UCSD-AML1 (cell line): Measurements from ENCODE around the gene STK35.

Experiments
- DNase-seq: peaks from one replicate; lab custom pipeline; 2025; ENCODE audit not compliant: unreplicated experiment; lab: John Stamatoyannopoulos, UW

The STK35 gene

GRCh38 chr20:2133318-2134183 lies 31.9 kb downstream of the STK35 start:
- DNase-seq: no peak

DNA sequence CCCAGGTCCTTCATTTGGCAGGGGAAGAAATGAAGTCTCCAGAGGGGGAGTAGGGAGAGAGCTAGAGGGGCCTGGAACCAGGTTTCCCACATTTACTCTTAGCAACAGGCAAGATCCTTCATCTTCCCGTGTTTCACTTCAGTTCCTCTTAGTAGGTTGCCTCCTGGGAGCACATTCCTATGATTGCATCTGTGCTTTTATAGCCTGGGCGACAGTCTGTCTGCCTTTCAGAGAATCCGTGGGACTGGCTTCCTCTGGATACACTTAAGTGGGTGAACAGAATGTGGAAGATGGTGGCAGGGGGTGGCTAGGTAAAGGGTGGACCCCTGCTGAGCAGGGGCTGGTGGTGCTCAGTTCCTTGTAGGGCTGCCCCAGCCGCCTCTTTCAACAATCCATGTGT lies 33.4 kb downstream of the STK35 start:
- DNase-seq: no peak

GRCh38 chr20:2136275-2136674 lies 34.6 kb downstream of the STK35 start:
- DNase-seq: no peak

- no peak for DNase-seq
These were observed 36.0 kb downstream of the STK35 start for GRCh38 chr20:2137552-2138201.

DNA sequence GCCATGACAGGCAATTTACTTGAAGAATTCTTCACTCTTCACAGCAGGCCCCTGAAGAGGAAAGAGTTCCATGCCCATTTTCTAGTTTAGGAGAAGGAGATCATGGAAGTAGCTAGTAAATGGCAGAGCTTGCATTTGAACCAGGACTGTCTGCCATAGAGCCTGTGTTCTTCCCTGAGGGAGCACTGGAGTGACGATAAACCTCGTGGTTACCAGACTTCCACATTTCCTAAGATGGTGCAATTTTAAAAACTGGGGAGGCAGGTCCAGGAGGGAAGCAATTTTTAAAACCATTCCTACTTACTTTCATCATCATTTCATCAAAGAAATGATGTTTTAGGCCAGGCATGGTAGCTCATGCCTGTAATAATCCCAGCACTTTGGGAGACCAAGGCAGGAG lies 36.8 kb downstream of the STK35 start:
- no peak for DNase-seq

DNA sequence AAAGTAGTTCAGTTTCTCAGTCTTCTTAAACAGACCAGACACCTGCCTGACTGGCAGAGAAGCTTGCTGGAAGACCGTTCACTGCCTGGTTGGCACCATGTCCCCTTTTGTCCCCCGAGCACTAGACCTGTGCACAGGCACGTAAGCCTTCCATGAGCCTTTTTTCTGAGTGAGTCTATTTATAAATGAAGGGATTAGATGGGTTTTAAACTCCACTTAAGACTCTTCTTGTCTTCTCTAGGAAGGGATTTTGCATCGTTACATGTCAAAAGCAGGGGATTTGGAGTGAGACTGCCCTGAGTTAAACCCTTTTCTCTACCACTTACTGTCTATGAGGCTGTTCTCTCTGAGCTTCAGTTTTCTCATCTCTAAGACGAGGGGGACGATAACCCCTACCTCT lies 37.6 kb downstream of the STK35 start:
- DNase-seq: no peak

GRCh38 chr20:2139736-2140135 lies 38.1 kb downstream of the STK35 start:
- DNase-seq: no peak

- no peak for DNase-seq
These were observed 38.9 kb downstream of the STK35 start for GRCh38 chr20:2140561-2140960.

- no peak for DNase-seq
These were observed 40.3 kb downstream of the STK35 start for GRCh38 chr20:2141600-2142575.

DNA sequence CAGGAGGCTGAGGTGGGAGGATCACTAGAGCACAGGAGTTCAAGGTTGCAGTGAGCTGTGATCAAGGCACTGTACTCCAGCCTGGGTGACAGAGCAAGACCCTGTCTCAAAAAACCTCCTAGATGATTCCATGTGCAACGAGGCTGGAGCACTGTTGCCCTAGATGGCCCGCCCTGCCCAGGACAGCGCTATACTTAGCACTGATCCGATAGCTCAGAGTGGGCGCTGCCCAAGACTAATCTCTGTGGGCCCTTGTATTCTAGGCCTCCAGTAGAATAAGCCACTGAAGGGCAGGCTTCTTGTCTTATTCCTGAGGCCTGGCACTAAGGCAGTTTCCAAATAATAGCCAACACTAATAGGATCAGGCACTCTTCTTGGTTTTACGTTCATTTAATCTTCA lies 41.0 kb downstream of the STK35 start:
- DNase-seq: no peak

- no peak for DNase-seq
These were observed 42.0 kb downstream of the STK35 start for GRCh38 chr20:2143594-2143993.

DNA sequence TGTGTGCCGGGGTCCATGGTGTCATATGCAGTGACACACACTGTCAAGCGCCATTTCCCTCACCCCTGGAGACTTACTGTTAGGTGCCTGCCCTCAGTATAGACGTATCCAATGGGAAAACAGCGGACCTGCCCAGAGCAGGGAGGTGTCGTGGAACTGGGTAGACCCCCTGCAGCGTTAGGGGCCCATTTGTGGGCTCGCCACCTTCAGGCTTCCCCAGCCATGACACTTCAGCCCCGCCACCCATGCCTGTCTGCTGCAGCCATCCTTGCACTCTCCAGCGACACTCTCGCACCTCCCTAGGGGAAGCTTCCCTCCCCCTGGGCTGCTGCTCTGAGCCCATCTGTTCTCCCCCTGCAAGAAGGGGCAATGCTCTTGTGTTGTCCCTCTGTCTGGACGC lies 43.2 kb downstream of the STK35 start:
- no peak for DNase-seq

GRCh38 chr20:2145376-2145775 lies 43.7 kb downstream of the STK35 start:
- DNase-seq: no peak

DNA sequence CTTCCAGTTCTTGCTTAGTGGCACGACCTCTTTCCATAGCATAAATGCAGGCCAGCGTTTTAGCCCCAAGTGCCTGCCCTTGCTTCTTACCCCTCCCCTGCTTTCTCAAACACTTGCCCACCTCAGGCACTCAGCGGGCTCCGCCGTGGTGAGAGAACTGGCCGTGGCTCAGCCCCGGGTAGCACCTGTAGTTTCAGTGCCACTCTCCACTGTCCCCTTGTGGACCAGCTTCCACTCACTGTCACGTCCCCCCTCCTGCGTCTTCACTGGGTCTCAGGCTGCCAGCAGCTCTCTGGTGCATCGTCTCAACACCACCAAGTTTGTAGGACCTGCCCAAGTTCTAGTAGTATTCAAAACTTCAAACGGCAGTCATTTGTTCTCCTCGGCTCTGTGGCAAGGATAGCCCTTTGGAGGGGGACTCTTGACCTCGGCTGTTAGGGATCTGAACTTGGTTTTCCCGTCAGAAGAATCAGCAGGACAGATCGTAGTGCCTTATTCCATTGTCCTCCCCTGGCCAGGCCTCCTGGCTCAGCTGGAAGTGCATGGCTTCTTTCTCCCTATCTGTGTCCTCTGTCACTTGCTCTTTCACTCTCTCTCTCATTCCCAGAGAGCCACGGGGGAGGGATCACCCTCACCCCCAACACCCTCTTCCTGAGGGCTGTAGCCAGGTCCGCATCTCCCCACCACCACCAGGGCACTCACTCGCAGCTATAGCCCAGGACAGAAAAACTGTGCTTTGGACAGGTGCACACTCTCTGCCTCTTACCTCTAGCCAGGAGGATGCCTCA lies 44.6 kb downstream of the STK35 start:
- DNase-seq: no peak

DNA sequence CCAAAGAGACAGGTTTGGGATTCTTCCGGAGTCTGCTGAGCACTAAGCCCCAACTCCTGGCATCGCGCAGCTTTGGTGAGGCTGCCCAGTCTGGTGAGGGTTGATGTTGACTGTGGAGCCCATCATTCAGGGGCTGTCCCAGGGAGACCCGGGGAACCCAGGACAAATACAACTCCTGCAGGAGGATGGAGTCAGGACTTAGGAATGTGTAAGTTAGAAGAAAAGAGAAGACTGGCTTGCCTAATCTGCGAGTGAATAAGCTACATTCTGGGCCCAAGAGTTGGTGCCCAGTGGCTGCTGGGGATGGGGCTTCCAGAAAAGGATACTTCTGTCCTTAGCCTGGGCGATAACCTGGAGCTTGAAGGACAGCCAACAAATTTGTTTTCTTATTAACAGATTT lies 47.9 kb downstream of the STK35 start:
- no peak for DNase-seq

- DNase-seq: no peak
These were observed 49.0 kb downstream of the STK35 start for GRCh38 chr20:2150660-2151059.

- no peak for DNase-seq
These were observed 50.2 kb downstream of the STK35 start for GRCh38 chr20:2151858-2152281.

GRCh38 chr20:2152317-2152716 lies 50.7 kb downstream of the STK35 start:
- DNase-seq: no peak

DNA sequence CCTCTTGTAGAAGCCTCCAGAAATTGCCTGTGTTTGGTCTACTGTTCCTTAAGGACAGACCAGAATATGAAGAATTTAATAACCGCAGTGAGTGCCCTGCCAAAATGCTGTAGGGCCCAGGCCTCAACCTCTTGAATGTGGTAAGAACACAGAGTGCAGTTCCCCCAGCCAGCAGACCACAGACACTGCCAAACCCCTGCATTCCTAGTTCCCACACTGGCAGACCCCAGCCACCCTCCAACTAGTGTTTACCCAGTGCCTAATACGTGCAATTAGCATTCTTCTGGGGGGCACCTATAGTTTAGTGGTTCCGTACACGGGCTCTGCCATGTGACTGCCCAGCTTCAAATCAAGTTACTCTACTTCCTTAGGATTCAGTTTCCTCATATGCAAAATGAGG lies 51.7 kb downstream of the STK35 start:
- no peak for DNase-seq

GRCh38 chr20:2156224-2156623 lies 54.6 kb downstream of the STK35 start:
- DNase-seq: no peak
